Activated CD4-positive, CD25-positive, alpha-beta regulatory T cell (primary cell): Measurements from ENCODE around the gene MAB21L3.

Experiments
- DNase-seq, 4 experiments: peaks; one replicate each; lab custom pipeline; 2025; lab: John Stamatoyannopoulos, UW

MAB21L3 gene

GRCh38 chr1:116110567-116111523 is at the start of gene MAB21L3:
Gene MAB21L3 (plus strand): TSS chr1:116111399. CDS start chr1:116112616, 1,217 bp downstream.
- DNase-seq = no peak

- DNase-seq = no peak
Measured at GRCh38 chr1:116062201-116062600, 49.0 kb upstream of the MAB21L3 start.

- no peak for DNase-seq
Measured at GRCh38 chr1:116064616-116065015, 46.6 kb upstream of the MAB21L3 start.

- DNase-seq = no peak
Measured at GRCh38 chr1:116066868-116067565, 44.2 kb upstream of the MAB21L3 start.

- DNase-seq = no peak
Measured at GRCh38 chr1:116067566-116067890, 43.7 kb upstream of the MAB21L3 start.

GRCh38 chr1:116075575-116075974 is 35.6 kb upstream of the MAB21L3 start:
- DNase-seq = no peak

- no peak for DNase-seq
Measured at GRCh38 chr1:116075990-116076389, 35.2 kb upstream of the MAB21L3 start.

- no peak for DNase-seq
Measured at GRCh38 chr1:116076831-116077230, 34.4 kb upstream of the MAB21L3 start.

- no peak for DNase-seq
Measured at GRCh38 chr1:116078699-116079223, 32.4 kb upstream of the MAB21L3 start.

- DNase-seq = no peak
Measured at GRCh38 chr1:116087628-116088027, 23.6 kb upstream of the MAB21L3 start.

GRCh38 chr1:116089870-116090269 is 21.3 kb upstream of the MAB21L3 start:
- DNase-seq = no peak

GRCh38 chr1:116091083-116091482 is 20.1 kb upstream of the MAB21L3 start:
- DNase-seq = no peak

- DNase-seq = no peak
Measured at GRCh38 chr1:116092752-116093489, 18.3 kb upstream of the MAB21L3 start.

- DNase-seq = no peak
Measured at GRCh38 chr1:116095027-116095426, 16.2 kb upstream of the MAB21L3 start.

GRCh38 chr1:116096013-116096618 is 15.1 kb upstream of the MAB21L3 start:
- DNase-seq = no peak

- DNase-seq = no peak
Measured at GRCh38 chr1:116097626-116098025, 13.6 kb upstream of the MAB21L3 start.

- no peak for DNase-seq
Measured at GRCh38 chr1:116099379-116099778, 11.8 kb upstream of the MAB21L3 start.

- no peak for DNase-seq
Measured at GRCh38 chr1:116099919-116100318, 11.3 kb upstream of the MAB21L3 start.

- DNase-seq = no peak
Measured at GRCh38 chr1:116104667-116105066, 6.5 kb upstream of the MAB21L3 start.

- DNase-seq = no peak
Measured at GRCh38 chr1:116105996-116106395, 5.2 kb upstream of the MAB21L3 start.

- DNase-seq = no peak
Measured at GRCh38 chr1:116106646-116107045, 4.6 kb upstream of the MAB21L3 start.

- no peak for DNase-seq
Measured at GRCh38 chr1:116107371-116107770, 3.8 kb upstream of the MAB21L3 start.
